IMR-90 (cell line): ENCODE data around the gene CFAP43. TPM values are rescaled to one million over a fixed set of nuclear protein-coding genes. Genes with fewer than 3 reads are reported as not detected.
A peak's percentile ranks its signal among the peaks of the same experiment; 100 is the strongest.

Experiments
- ATAC-seq: fragments of 200-7000 bp; cut with Tn5 transposase; 2 replicates; pipeline ENCODE4 v1.9.1; 2020; ENCODE audit warnings: low read depth, mild to moderate bottlenecking, moderate library complexity
- BruUV-seq: library from RNA; stranded (reverse); fragments of 400-500 nt; replicated peaks from 2 replicates; lab custom pipeline; 2021; lab: Mats Ljungman, UMichigan
- CTCF ChIA-PET: fragments of 300-600 bp; formaldehyde crosslinking; extraction: SDS; loops from one replicate; lab custom pipeline; 2021; ENCODE audit warnings: antibody characterized with exemption; lab: Yijun Ruan, JAX
- POLR2A ChIA-PET: fragments of 300-600 bp; sonication (Branson Sonifier 250); formaldehyde crosslinking; loops from one replicate; lab custom pipeline; 2022; ENCODE audit warnings: antibody characterized with exemption; ENCODE audit not compliant: unreplicated experiment; lab: Charles Lee
- DNase-seq: peaks from one replicate; pipeline ENCODE4 v3.0.0; 2013
- H2AFZ ChIP-seq: replicated peaks from 2 replicates; pipeline ENCODE3; 2013; ENCODE audit warnings: low read length, mild to moderate bottlenecking; ENCODE audit not compliant: poor library complexity
- H2AK5ac ChIP-seq: 2 replicates; pipeline ENCODE4 v1.6.1; 2013; ENCODE audit warnings: low read depth, low read length, inconsistent platforms
- H2AK9ac ChIP-seq: replicated peaks from 2 replicates; pipeline ENCODE3; 2013; ENCODE audit warnings: mild to moderate bottlenecking, low read depth, low read length, moderate library complexity; ENCODE audit not compliant: poor library complexity
- H2BK120ac ChIP-seq: 2 replicates; pipeline ENCODE4 v1.6.1; 2013; ENCODE audit warnings: low read depth, low read length, inconsistent platforms
- H2BK15ac ChIP-seq: 3 replicates; pipeline ENCODE4 v1.6.1; 2013; ENCODE audit warnings: low read depth, low read length, inconsistent platforms
- H2BK20ac ChIP-seq: 2 replicates; pipeline ENCODE4 v1.6.1; 2013; ENCODE audit warnings: low read depth, mild to moderate bottlenecking, inconsistent platforms, low read length, moderate library complexity
- H2BK5ac ChIP-seq: 2 replicates; pipeline ENCODE4 v1.6.1; 2013; ENCODE audit warnings: mild to moderate bottlenecking, low read depth, low read length, inconsistent platforms; ENCODE audit not compliant: poor library complexity, severe bottlenecking
- H3K14ac ChIP-seq: replicated peaks from 2 replicates; pipeline ENCODE4 v1.6.1; 2013; ENCODE audit warnings: low read depth, low read length, inconsistent platforms
- H3K18ac ChIP-seq: 2 replicates; pipeline ENCODE4 v1.6.1; 2013; ENCODE audit warnings: low read depth, low read length, control low read depth
- H3K23ac ChIP-seq: 2 replicates; pipeline ENCODE4 v1.6.1; 2013; ENCODE audit warnings: low read depth, low read length, inconsistent platforms
- H3K27ac ChIP-seq: 2 replicates; pipeline ENCODE4 v1.5.1; 2013; ENCODE audit warnings: mild to moderate bottlenecking, control low read depth, low read length; ENCODE audit not compliant: insufficient read depth
- H3K27me3 ChIP-seq: 2 replicates; pipeline ENCODE4 v1.6.1; 2013; ENCODE audit warnings: low read length; ENCODE audit not compliant: control insufficient read depth, insufficient read depth
- H3K36me3 ChIP-seq: 2 replicates; pipeline ENCODE4 v1.6.1; 2013; ENCODE audit warnings: low read length, mixed read lengths; ENCODE audit not compliant: control insufficient read depth, insufficient read depth
- H3K4ac ChIP-seq: 2 replicates; pipeline ENCODE4 v1.6.1; 2013; ENCODE audit warnings: low read depth, low read length, inconsistent platforms
- H3K4me1 ChIP-seq: 2 replicates; pipeline ENCODE4 v1.6.1; 2013; ENCODE audit warnings: low read length, mixed read lengths; ENCODE audit not compliant: control insufficient read depth, insufficient read depth
- H3K4me2 ChIP-seq: 2 replicates; pipeline ENCODE4 v1.6.1; 2013; ENCODE audit warnings: low read depth, mild to moderate bottlenecking, control low read depth, low read length, moderate library complexity
- H3K4me3 ChIP-seq: 2 replicates; pipeline ENCODE4 v1.5.1; 2013; ENCODE audit warnings: low read depth, mild to moderate bottlenecking, control low read depth, low read length, moderate library complexity; ENCODE audit not compliant: insufficient read depth
- H3K56ac ChIP-seq: 2 replicates; pipeline ENCODE4 v1.6.1; 2013; ENCODE audit warnings: low read length, inconsistent platforms; ENCODE audit not compliant: insufficient read depth; ENCODE audit errors: extremely low read depth
- H3K79me1 ChIP-seq, 2 experiments: 2 replicates each; pipeline ENCODE4 v1.6.1; 2013; ENCODE audit warnings: low read length in 2 of 2, inconsistent platforms in 1 of 2, low read depth in 1 of 2
- H3K9ac ChIP-seq: 2 replicates; pipeline ENCODE4 v1.6.1; 2013; ENCODE audit warnings: low read depth, low read length, control low read depth
- H3K9me1 ChIP-seq: 2 replicates; pipeline ENCODE4 v1.6.1; 2013; ENCODE audit warnings: low read length, inconsistent platforms; ENCODE audit not compliant: insufficient read depth
- H3K9me3 ChIP-seq: 2 replicates; pipeline ENCODE4 v1.6.1; 2013; ENCODE audit warnings: low read length; ENCODE audit not compliant: control insufficient read depth, insufficient read depth
- H4K20me1 ChIP-seq: 2 replicates; pipeline ENCODE4 v1.6.1; 2013; ENCODE audit warnings: low read length, inconsistent platforms; ENCODE audit not compliant: insufficient read depth
- H4K5ac ChIP-seq: 2 replicates; pipeline ENCODE4 v1.6.1; 2013; ENCODE audit warnings: mild to moderate bottlenecking, low read depth, low read length, control low read depth
- H4K8ac ChIP-seq, 2 experiments: 2 replicates each; pipeline ENCODE4 v1.6.1; 2013; ENCODE audit warnings: low read depth in 2 of 2, low read length in 2 of 2, control low read depth in 1 of 2, inconsistent platforms in 1 of 2
- H4K91ac ChIP-seq: 2 replicates; pipeline ENCODE4 v1.6.1; 2013; ENCODE audit warnings: low read depth, low read length, inconsistent platforms; ENCODE audit not compliant: insufficient read depth
- CEBPB ChIP-seq: IDR thresholded peaks from 2 replicates; pipeline ENCODE4 v1.6.1; 2012; ENCODE audit warnings: low read depth, low read length, improper control_type of control experiment
- CHD1 ChIP-seq: IDR thresholded peaks from 2 replicates; pipeline ENCODE4 v1.6.1; 2012; ENCODE audit warnings: low read depth, low read length, improper control_type of control experiment
- CTCF ChIP-seq: conservative IDR thresholded peaks from 2 replicates; pipeline ENCODE4 v1.5.1; 2012; ENCODE audit warnings: mild to moderate bottlenecking, low read depth, low read length, improper control_type of control experiment
- ELK1 ChIP-seq: fragments of 150-350 bp; IDR thresholded peaks from 2 replicates; pipeline ENCODE4 v1.6.1; 2016; ENCODE audit warnings: low read depth, mild to moderate bottlenecking, low read length, moderate library complexity, borderline replicate concordance
- FOS ChIP-seq: fragments of 150-350 bp; IDR thresholded peaks from 2 replicates; pipeline ENCODE4 v1.6.1; 2016; ENCODE audit warnings: low read depth, low read length
- MAFK ChIP-seq: IDR thresholded peaks from 2 replicates; pipeline ENCODE4 v1.6.1; 2012; ENCODE audit warnings: low read depth, low read length, improper control_type of control experiment
- MAZ ChIP-seq: IDR thresholded peaks from 2 replicates; pipeline ENCODE4 v1.6.1; 2012; ENCODE audit warnings: low read depth, mild to moderate bottlenecking, low read length, improper control_type of control experiment, moderate library complexity, borderline replicate concordance
- MXI1 ChIP-seq: IDR thresholded peaks from 2 replicates; pipeline ENCODE4 v1.6.1; 2012; ENCODE audit warnings: low read depth, mild to moderate bottlenecking, low read length, moderate library complexity, borderline replicate concordance
- NFE2L2 ChIP-seq: fragments of 150-350 bp; IDR thresholded peaks from 2 replicates; pipeline ENCODE4 v1.6.1; 2016; ENCODE audit warnings: low read depth, mild to moderate bottlenecking, low read length
- POLR2A ChIP-seq: IDR thresholded peaks from 2 replicates; pipeline ENCODE4 v1.6.1; 2012; ENCODE audit warnings: mild to moderate bottlenecking, low read depth, low read length
- RAD21 ChIP-seq: IDR thresholded peaks from 2 replicates; pipeline ENCODE4 v1.6.1; 2012; ENCODE audit warnings: low read length, improper control_type of control experiment
- RCOR1 ChIP-seq: IDR thresholded peaks from 2 replicates; pipeline ENCODE4 v1.6.1; 2012; ENCODE audit warnings: mild to moderate bottlenecking, low read length, improper control_type of control experiment; ENCODE audit not compliant: insufficient replicate concordance
- RFX5 ChIP-seq: IDR thresholded peaks from 2 replicates; pipeline ENCODE4 v1.8.0; 2012; ENCODE audit warnings: low read depth, mild to moderate bottlenecking, low read length, moderate library complexity
- WGBS, 2 experiments: methylation state at CpG; one replicate each; pipeline versions ENCODE4 v1.1.5 to v1.1.7; 2013; ENCODE audit warnings: missing lambda C conversion rate in 2 of 2; ENCODE audit not compliant: insufficient read length in 1 of 2; ENCODE audit errors: extremely low coverage in 2 of 2; 5-methylcytosine and 5-hydroxymethylcytosine counted together
- dilution Hi-C: fragments of 300-500 bp; cut with HindIII; formaldehyde crosslinking; loops from one replicate; pipeline ENCODE4 v1.14.3; 2018; ENCODE audit warnings: low sequenced_read_pairs; ENCODE audit not compliant: unreplicated experiment
- in situ Hi-C: fragments of 300-500 bp; cut with MboI; formaldehyde crosslinking; loops from 3 replicates; pipeline ENCODE4 v1.14.3; 2019; ENCODE audit warnings: low sequenced_read_pairs, inconsistent platforms, mixed read lengths
- intact Hi-C: fragments of 100-400 bp; cut with micrococcal nuclease; formaldehyde crosslinking; loops from 2 replicates; pipeline ENCODE4 v1.10.0; 2022
- polyA plus RNA-seq, 3 experiments: library from polyadenylated mRNA; depleted of rRNA; stranded (reverse); fragments of >200 nt; gene quantifications; 2 replicates each; pipeline ENCODE4 v1.2.3, GENCODE V29; 2012; ENCODE audit warnings: low replicate concordance in 1 of 3
- total RNA-seq: library from RNA; depleted of rRNA; stranded (reverse); fragments of >200 nt; gene quantifications from 2 replicates; pipeline ENCODE4 v1.2.3, GENCODE V29; 2012

CFAP43 gene
- total and polyA plus RNA-seq, 2 of the 4 experiments (the other 2 are of a cell fraction), result under 0.01 to 0.05 TPM

- no peak overlapping the region for H2BK5ac ChIP-seq
- H2AK9ac ChIP-seq, result no peak overlapping the region
- H4K91ac ChIP-seq, result no peak overlapping the region
- CTCF ChIA-PET, result no interaction called here
- DNase-seq (no peak), ATAC-seq (no peak)
- H4K20me1 ChIP-seq, result no peaks in the 10 kb centered on the region
- no peak overlapping the region for H3K4me2 ChIP-seq
- POLR2A ChIA-PET, result interaction anchor here (0.6 kb wide), 2 partner anchors 10 to 198 kb away, joined by 3 read pairs; no protein-coding TSS in a partner anchor
- H3K9me1 ChIP-seq, result peaks cover 3% of the 10 kb centered on the region; the same call in 1 of the 2 replicates
- no peaks in the 10 kb centered on the region for H3K9me3 ChIP-seq
- peak overlapping the region; percentile 22; the same call in 1 of the 2 replicates for H3K4ac ChIP-seq
- H3K79me1 ChIP-seq, result no peaks in the 10 kb centered on the region
- intact Hi-C loops (no loop called here), dilution Hi-C loops (no loop called here), in situ Hi-C loops (no loop called here)
- H3K27ac ChIP-seq, result no peak overlapping the region
- TF ChIP-seq CEBPB (no peak), RFX5 (no peak), MAFK (no peak), RCOR1 (no peak), CTCF (no peak), CHD1 (no peak), MXI1 (no peak), POLR2A (no peak), NFE2L2 (no peak), RAD21 (no peak), FOS (no peak), MAZ (no peak), ELK1 (no peak)
- no peak overlapping the region for H2AK5ac ChIP-seq
- no peak overlapping the region for H4K5ac ChIP-seq
- peak overlapping the region; percentile 16; the same call in 1 of the 2 replicates for H3K18ac ChIP-seq
- H3K14ac ChIP-seq, result no peak overlapping the region
- H3K4me3 ChIP-seq, result no peak overlapping the region
- H3K27me3 ChIP-seq, result no peaks in the 10 kb centered on the region
- H3K56ac ChIP-seq, result no peak overlapping the region
- H2BK15ac ChIP-seq, result no peak overlapping the region; the same call in 2 of the 3 replicates
- no peak overlapping the region for H3K9ac ChIP-seq
- H4K8ac ChIP-seq, result peak overlapping the region in 1 of 2 experiments; percentile 57; a peak in 1 of 4 replicates
- peaks cover 2% of the 10 kb centered on the region; the same call in 1 of the 2 replicates for H3K4me1 ChIP-seq
- BruUV-seq, result no TSS peak
- H2BK20ac ChIP-seq, result peak overlapping the region; percentile 55; the same call in 1 of the 2 replicates
- WGBS, 2 experiments, result no CpG with 5 or more reads among the region's 1 CpG
- H2BK120ac ChIP-seq, result peak overlapping the region; percentile 27; the same call in 1 of the 2 replicates
- no peaks in the 10 kb centered on the region for H3K36me3 ChIP-seq
- no peak overlapping the region for H2AFZ ChIP-seq
- H3K23ac ChIP-seq, result no peak overlapping the region
Observed at GRCh38 chr10:104100795-104101194, 131.4 kb downstream of the CFAP43 start.
